A549 (cell line): ENCODE data around the gene ISM1. TPM values are rescaled to one million over a fixed set of nuclear protein-coding genes. Genes with fewer than 3 reads are reported as not detected.

Source experiments
- ATAC-seq, 2 experiments: fragments of 200-7000 bp in 1 of 2; fragments of >200 bp in 1 of 2; cut with Nextera tagmentation in 1 of 2; cut with Tn5 transposase in 1 of 2; 3 replicates each; pipeline versions ENCODE4 v1.8.0 to v1.9.1; 2018 to 2020; ENCODE audit warnings: mild to moderate bottlenecking in 1 of 2, moderate library complexity in 1 of 2
- CTCF ChIA-PET: fragments of 300-600 bp; sonication (Branson Sonifier 250); formaldehyde crosslinking; extraction: SDS; loops from one replicate; lab custom pipeline; 2021; ENCODE audit warnings: antibody characterized with exemption, inconsistent platforms; lab: Yijun Ruan, JAX
- POLR2A ChIA-PET: fragments of 350-600 bp; formaldehyde crosslinking; extraction: SDS; loops from one replicate; lab custom pipeline; 2021; ENCODE audit warnings: antibody characterized with exemption, inconsistent platforms; lab: Yijun Ruan, JAX
- DNase-seq, 2 experiments: peaks; one replicate each; pipeline versions ENCODE4 v3.0.0 to v3.0.0-alpha.2; 2011 to 2016; ENCODE audit warnings: low read depth in 1 of 2, low spot score in 1 of 2
- FAIRE-seq: peaks from 2 replicates; lab custom pipeline; 2011; peaks lifted over from hg19 to GRCh38; lab: Jason Lieb, UNC
- H3K27ac ChIP-seq, 2 experiments: fragments of >200 bp; sonication (Bioruptor Twin); formaldehyde crosslinking; 3 replicates each; pipeline ENCODE4 v1.5.1; 2016 to 2017
- H3K4me1 ChIP-seq: fragments of >200 bp; sonication (Bioruptor Twin); formaldehyde crosslinking; 3 replicates; pipeline ENCODE4 v1.6.1; 2016
- H3K4me2 ChIP-seq: fragments of >200 bp; sonication (Bioruptor Twin); formaldehyde crosslinking; 3 replicates; pipeline ENCODE4 v1.6.1; 2016
- H3K4me3 ChIP-seq: fragments of >200 bp; sonication (Bioruptor Twin); formaldehyde crosslinking; 3 replicates; pipeline ENCODE4 v1.5.1; 2016
- H3K9me3 ChIP-seq: fragments of >200 bp; sonication (Bioruptor Twin); formaldehyde crosslinking; 3 replicates; pipeline ENCODE4 v1.6.1; 2016
- BHLHE40 ChIP-seq: IDR thresholded peaks from 2 replicates; pipeline ENCODE4 v1.6.1; 2012; ENCODE audit warnings: low read depth, low read length, inconsistent platforms
- CBX8 ChIP-seq: fragments of 200-600 bp; sonication (generic); IDR thresholded peaks from 2 replicates; pipeline ENCODE4 v1.6.1; 2016
- ESRRA ChIP-seq: fragments of 150-350 bp; IDR thresholded peaks from 2 replicates; pipeline ENCODE4 v1.6.1; 2014; ENCODE audit warnings: mild to moderate bottlenecking, low read length, borderline replicate concordance
- GATA3 ChIP-seq: IDR thresholded peaks from 2 replicates; pipeline ENCODE4 v1.6.1; 2012; ENCODE audit warnings: borderline replicate concordance
- HDAC2 ChIP-seq: fragments of 200-600 bp; sonication (generic); IDR thresholded peaks from 2 replicates; pipeline ENCODE4 v1.6.1; 2016
- HEYL ChIP-seq: fragments of 250-450 bp; sonication (Bioruptor Pico); IDR thresholded peaks from 2 replicates; pipeline ENCODE4 v1.8.0; 2021; ENCODE audit warnings: mild to moderate bottlenecking, moderate library complexity
- HOXA7 ChIP-seq: fragments of 250-450 bp; sonication (Bioruptor Pico); IDR thresholded peaks from 2 replicates; pipeline ENCODE4 v1.5.0; 2020; ENCODE audit warnings: mild to moderate bottlenecking, moderate library complexity
- HOXB5 ChIP-seq: fragments of 250-450 bp; sonication (Bioruptor Pico); IDR thresholded peaks from 2 replicates; pipeline ENCODE4 v1.5.0; 2020; ENCODE audit warnings: mild to moderate bottlenecking, moderate library complexity
- JUN ChIP-seq, 2 experiments: fragments of >200 bp; sonication (Bioruptor Twin); formaldehyde crosslinking; IDR thresholded peaks; 2 replicates in 1 of 2; 3 replicates in 1 of 2; pipeline ENCODE4 v1.6.1; 2016 to 2017
- JUNB ChIP-seq: fragments of >200 bp; sonication (Bioruptor Twin); formaldehyde crosslinking; IDR thresholded peaks from 2 replicates; pipeline ENCODE4 v1.6.1; 2016
- KDM1A ChIP-seq: fragments of 200-600 bp; sonication (generic); IDR thresholded peaks from 2 replicates; pipeline ENCODE4 v1.6.1; 2016; ENCODE audit warnings: low read depth, mild to moderate bottlenecking
- KDM5A ChIP-seq: fragments of 200-600 bp; sonication (generic); IDR thresholded peaks from 2 replicates; pipeline ENCODE4 v1.6.1; 2016; ENCODE audit warnings: antibody characterized with exemption, mild to moderate bottlenecking
- NFE2L2 ChIP-seq: fragments of 150-350 bp; conservative IDR thresholded peaks from 2 replicates; pipeline ENCODE4 v1.6.1; 2014; ENCODE audit warnings: low read length
- NR3C1 ChIP-seq: fragments of >200 bp; sonication (Bioruptor Twin); formaldehyde crosslinking; IDR thresholded peaks from 3 replicates; pipeline ENCODE4 v1.6.1; 2017
- PBX3 ChIP-seq: IDR thresholded peaks from 2 replicates; pipeline ENCODE4 v1.6.1; 2012
- POLR2A ChIP-seq: IDR thresholded peaks from 2 replicates; pipeline ENCODE4 v1.6.1; 2012; ENCODE audit warnings: mild to moderate bottlenecking, low read length
- POLR2AphosphoS2 ChIP-seq: conservative IDR thresholded peaks from 2 replicates; pipeline ENCODE4 v1.6.1; 2012; ENCODE audit warnings: low read length, improper control_type of control experiment, inconsistent platforms
- RAD21 ChIP-seq, 2 experiments: fragments of >200 bp in 1 of 2; sonication (Bioruptor Twin) in 1 of 2; formaldehyde crosslinking in 1 of 2; IDR thresholded peaks in 1 of 2; conservative IDR thresholded peaks in 1 of 2; 2 replicates in 1 of 2; 3 replicates in 1 of 2; pipeline ENCODE4 v1.6.1; 2012 to 2018; ENCODE audit warnings: inconsistent platforms in 1 of 2
- RNF2 ChIP-seq: fragments of 200-600 bp; sonication (generic); IDR thresholded peaks from 2 replicates; pipeline ENCODE4 v1.6.1; 2016; ENCODE audit warnings: low read depth, mild to moderate bottlenecking, antibody characterized with exemption, moderate library complexity, borderline replicate concordance
- SMC3 ChIP-seq: fragments of >200 bp; sonication (Bioruptor Twin); formaldehyde crosslinking; IDR thresholded peaks from 3 replicates; pipeline ENCODE4 v1.6.1; 2018; ENCODE audit warnings: inconsistent platforms
- SREBF2 ChIP-seq: fragments of 450-650 bp; IDR thresholded peaks from 2 replicates; pipeline ENCODE4 v1.6.1; 2014; ENCODE audit warnings: mild to moderate bottlenecking, moderate library complexity
- TFCP2L1 ChIP-seq: fragments of 250-450 bp; sonication (Bioruptor Pico); IDR thresholded peaks from 2 replicates; pipeline ENCODE4 v1.5.0; 2021; ENCODE audit warnings: mild to moderate bottlenecking
- TP53 ChIP-seq: fragments of 250-450 bp; sonication (Bioruptor Pico); IDR thresholded peaks from 2 replicates; pipeline ENCODE4 v1.5.0; 2021; ENCODE audit warnings: mild to moderate bottlenecking, moderate library complexity
- USF2 ChIP-seq: fragments of 450-650 bp; IDR thresholded peaks from 2 replicates; pipeline ENCODE4 v1.6.1; 2014; ENCODE audit warnings: antibody characterized with exemption
- ZC3H11A ChIP-seq: fragments of 450-650 bp; IDR thresholded peaks from 2 replicates; pipeline ENCODE4 v1.6.1; 2014; ENCODE audit warnings: antibody characterized with exemption, mild to moderate bottlenecking
- ZNF302 ChIP-seq: fragments of 250-450 bp; sonication (Bioruptor Pico); IDR thresholded peaks from 2 replicates; pipeline ENCODE4 v1.9.0; 2021; ENCODE audit warnings: inconsistent platforms, mild to moderate bottlenecking, moderate library complexity
- WGBS: methylation state at CpG from one replicate; pipeline ENCODE4 v1.1.6; 2017; ENCODE audit errors: missing lambda C conversion rate; 5-methylcytosine and 5-hydroxymethylcytosine counted together
- polyA plus RNA-seq, 4 experiments: library from polyadenylated mRNA; depleted of rRNA in 3 of 4; stranded (reverse); fragments of >200 nt; fragmentation: RNase III in 1 of 4; extraction: RNeasy Plus Mini Kit Qiagen cat#74134 plus additional on column Dnase treatment in 1 of 4; gene quantifications; 2 replicates in 3 of 4; 3 replicates in 1 of 4; pipeline ENCODE4 v1.2.3, GENCODE V29; 2011 to 2017
- TF ChIP-seq, protein P1 (sequence below): fragments of 150-350 bp; IDR thresholded peaks from 2 replicates; pipeline ENCODE4 v1.6.1; 2014; ENCODE audit warnings: low read depth, mild to moderate bottlenecking, low read length
- TF ChIP-seq, protein P2 (sequence below): IDR thresholded peaks from 2 replicates; pipeline ENCODE4 v1.6.1; 2012; ENCODE audit warnings: low read depth, borderline replicate concordance
- TF ChIP-seq, protein P3 (sequence below): fragments of 250-450 bp; sonication (Bioruptor Pico); IDR thresholded peaks from 2 replicates; pipeline ENCODE4 v1.5.0; 2021; ENCODE audit warnings: mild to moderate bottlenecking, moderate library complexity, borderline replicate concordance

ISM1 gene
- polyA plus RNA-seq, 2 of the 4 experiments (the other 2 are of a cell fraction), result 0.18 to 0.39 TPM

DNA sequence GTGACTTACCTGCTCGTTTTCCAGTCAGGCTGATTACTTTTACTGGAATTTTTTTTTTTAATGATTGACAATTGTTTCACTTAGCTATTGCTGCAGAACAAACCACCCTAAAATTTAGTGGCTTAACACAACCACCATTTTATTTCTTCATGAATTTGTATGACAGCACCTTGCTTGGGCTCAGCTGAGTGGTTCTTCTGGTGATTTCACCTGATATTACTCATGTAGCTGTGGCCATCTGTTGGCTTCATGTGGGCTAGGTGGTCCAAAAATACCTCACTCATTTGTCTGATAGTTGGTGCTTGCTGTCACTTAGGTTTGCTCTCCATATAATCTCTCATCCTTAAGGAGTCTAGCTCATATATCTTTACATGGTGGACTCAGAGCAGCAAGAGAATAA, 5.3 kb downstream of the ISM1 start:
- peaks cover 23% of the 10 kb centered on the region; the same call in 2 of the 3 replicates for H3K9me3 ChIP-seq
- no peak for TF ChIP-seq NFE2L2
- TF ChIP-seq ZNF302, result no peak
- no peak for TF ChIP-seq POLR2A
- no peak for TF ChIP-seq GATA3
- TF ChIP-seq POLR2AphosphoS2, result no peak
- no peak for TF ChIP-seq KDM1A
- TF ChIP-seq ZC3H11A, result no peak
- TF ChIP-seq JUNB, result no peak
- TF ChIP-seq, protein P1, sequence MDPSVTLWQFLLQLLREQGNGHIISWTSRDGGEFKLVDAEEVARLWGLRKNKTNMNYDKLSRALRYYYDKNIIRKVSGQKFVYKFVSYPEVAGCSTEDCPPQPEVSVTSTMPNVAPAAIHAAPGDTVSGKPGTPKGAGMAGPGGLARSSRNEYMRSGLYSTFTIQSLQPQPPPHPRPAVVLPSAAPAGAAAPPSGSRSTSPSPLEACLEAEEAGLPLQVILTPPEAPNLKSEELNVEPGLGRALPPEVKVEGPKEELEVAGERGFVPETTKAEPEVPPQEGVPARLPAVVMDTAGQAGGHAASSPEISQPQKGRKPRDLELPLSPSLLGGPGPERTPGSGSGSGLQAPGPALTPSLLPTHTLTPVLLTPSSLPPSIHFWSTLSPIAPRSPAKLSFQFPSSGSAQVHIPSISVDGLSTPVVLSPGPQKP, result no peak
- TF ChIP-seq HEYL (CRISPR knock-in tag), result no peak
- TF ChIP-seq ESRRA, result no peak
- no peak for TF ChIP-seq JUN (IDR thresholded peaks at IDR 0.05)
- no peak for TF ChIP-seq RAD21 (conservative IDR thresholded peaks at IDR 0.05 in 1 of 2, IDR thresholded peaks at IDR 0.05 in 1 of 2)
- no peak for TF ChIP-seq HDAC2
- no peak for TF ChIP-seq SREBF2
- TF ChIP-seq, all 56 proteins: peak for 0
- no peak overlapping the region for H3K4me2 ChIP-seq
- DNase-seq (no peak), ATAC-seq (no peak), FAIRE-seq (no peak)
- ChIA-PET CTCF (no interaction called here), POLR2A (no interaction called here)
- WGBS, result 0% methylated on average over 1 of the region's 1 CpG
- H3K27ac ChIP-seq, result no peak overlapping the region
- H3K4me3 ChIP-seq, result no peak overlapping the region
- H3K4me1 ChIP-seq, result peaks cover 11% of the 10 kb centered on the region; the same call in 2 of the 3 replicates

- POLR2A ChIA-PET, result no interaction called here
- Histone ChIP-seq H3K4me3 (no peak overlapping the region), H3K4me2 (no peak overlapping the region), H3K27ac (no peak overlapping the region), H3K4me1 (peaks cover 7% of the 10 kb centered on the region; the same call in 2 of the 3 replicates)
- peak; percentile 63 for FAIRE-seq
- ATAC-seq, result no peak
- 43% methylated on average over 2 of the region's 2 CpGs for WGBS
- TF ChIP-seq KDM1A, result no peak
- no peak for TF ChIP-seq NR3C1
- TF ChIP-seq JUN (IDR thresholded peaks at IDR 0.05), result no peak
- no peak for TF ChIP-seq TP53
- TF ChIP-seq, protein P1, result no peak
- TF ChIP-seq HOXA7, result no peak
- TF ChIP-seq, protein P2, sequence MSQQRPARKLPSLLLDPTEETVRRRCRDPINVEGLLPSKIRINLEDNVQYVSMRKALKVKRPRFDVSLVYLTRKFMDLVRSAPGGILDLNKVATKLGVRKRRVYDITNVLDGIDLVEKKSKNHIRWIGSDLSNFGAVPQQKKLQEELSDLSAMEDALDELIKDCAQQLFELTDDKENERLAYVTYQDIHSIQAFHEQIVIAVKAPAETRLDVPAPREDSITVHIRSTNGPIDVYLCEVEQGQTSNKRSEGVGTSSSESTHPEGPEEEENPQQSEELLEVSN, result no peak
- no peak for TF ChIP-seq HOXB5 (CRISPR knock-in tag)
- no peak for TF ChIP-seq SMC3
- no peak for TF ChIP-seq PBX3
- TF ChIP-seq, protein P3, sequence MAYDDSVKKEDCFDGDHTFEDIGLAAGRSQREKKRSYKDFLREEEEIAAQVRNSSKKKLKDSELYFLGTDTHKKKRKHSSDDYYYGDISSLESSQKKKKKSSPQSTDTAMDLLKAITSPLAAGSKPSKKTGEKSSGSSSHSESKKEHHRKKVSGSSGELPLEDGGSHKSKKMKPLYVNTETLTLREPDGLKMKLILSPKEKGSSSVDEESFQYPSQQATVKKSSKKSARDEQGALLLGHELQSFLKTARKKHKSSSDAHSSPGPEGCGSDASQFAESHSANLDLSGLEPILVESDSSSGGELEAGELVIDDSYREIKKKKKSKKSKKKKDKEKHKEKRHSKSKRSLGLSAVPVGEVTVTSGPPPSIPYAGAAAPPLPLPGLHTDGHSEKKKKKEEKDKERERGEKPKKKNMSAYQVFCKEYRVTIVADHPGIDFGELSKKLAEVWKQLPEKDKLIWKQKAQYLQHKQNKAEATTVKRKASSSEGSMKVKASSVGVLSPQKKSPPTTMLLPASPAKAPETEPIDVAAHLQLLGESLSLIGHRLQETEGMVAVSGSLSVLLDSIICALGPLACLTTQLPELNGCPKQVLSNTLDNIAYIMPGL (CRISPR knock-in tag), result no peak
- TF ChIP-seq HEYL (CRISPR knock-in tag), result no peak
- TF ChIP-seq TFCP2L1, result no peak
- no peak for TF ChIP-seq CBX8
- TF ChIP-seq ZC3H11A, result no peak
- no peak for TF ChIP-seq RNF2
- no peak for TF ChIP-seq ESRRA
- TF ChIP-seq BHLHE40, result no peak
- TF ChIP-seq USF2, result no peak
- no peak for TF ChIP-seq KDM5A
- TF ChIP-seq, all 56 proteins: peak for 0
- CTCF ChIA-PET, result interaction anchor here (1.6 kb wide), 1 partner anchor 36 kb away, joined by 3 read pairs; no protein-coding TSS in a partner anchor
- DNase-seq, result no peak
- H3K9me3 ChIP-seq, result peaks cover 23% of the 10 kb centered on the region; the same call in 2 of the 3 replicates
Observed at GRCh38 chr20:13228771-13229170, 7.7 kb downstream of the ISM1 start.
